ENCODE data around the gene RAB1A. TPM values are rescaled to one million over a fixed set of nuclear protein-coding genes. Genes with fewer than 3 reads are reported as not detected.

The RAB1A gene
- total RNA-seq, 4 donors from 2014 or later, result 78.5 to 153 (median 103) TPM

- no peaks in the 10 kb centered on the region for H3K4me1 ChIP-seq
- H3K4me3 ChIP-seq, result no peak overlapping the region
- H3K27me3 ChIP-seq, result no peaks in the 10 kb centered on the region
- no peaks in the 10 kb centered on the region for H3K36me3 ChIP-seq
- DNase-seq, result no peak
- no peaks in the 10 kb centered on the region for H3K9me3 ChIP-seq
- intact Hi-C loops (cut with DNase I; ENCODE audit: low total_unique reads), result no loop called here
- TF ChIP-seq POLR2A (IDR thresholded peaks at IDR 0.05), result no peak
- TF ChIP-seq, protein P1, sequence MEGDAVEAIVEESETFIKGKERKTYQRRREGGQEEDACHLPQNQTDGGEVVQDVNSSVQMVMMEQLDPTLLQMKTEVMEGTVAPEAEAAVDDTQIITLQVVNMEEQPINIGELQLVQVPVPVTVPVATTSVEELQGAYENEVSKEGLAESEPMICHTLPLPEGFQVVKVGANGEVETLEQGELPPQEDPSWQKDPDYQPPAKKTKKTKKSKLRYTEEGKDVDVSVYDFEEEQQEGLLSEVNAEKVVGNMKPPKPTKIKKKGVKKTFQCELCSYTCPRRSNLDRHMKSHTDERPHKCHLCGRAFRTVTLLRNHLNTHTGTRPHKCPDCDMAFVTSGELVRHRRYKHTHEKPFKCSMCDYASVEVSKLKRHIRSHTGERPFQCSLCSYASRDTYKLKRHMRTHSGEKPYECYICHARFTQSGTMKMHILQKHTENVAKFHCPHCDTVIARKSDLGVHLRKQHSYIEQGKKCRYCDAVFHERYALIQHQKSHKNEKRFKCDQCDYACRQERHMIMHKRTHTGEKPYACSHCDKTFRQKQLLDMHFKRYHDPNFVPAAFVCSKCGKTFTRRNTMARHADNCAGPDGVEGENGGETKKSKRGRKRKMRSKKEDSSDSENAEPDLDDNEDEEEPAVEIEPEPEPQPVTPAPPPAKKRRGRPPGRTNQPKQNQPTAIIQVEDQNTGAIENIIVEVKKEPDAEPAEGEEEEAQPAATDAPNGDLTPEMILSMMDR (IDR thresholded peaks at IDR 0.05), result no peak
- no peak overlapping the region for H3K27ac ChIP-seq
These were observed 31.2 kb downstream of the RAB1A start for GRCh38 chr2:65098741-65099140.

DNA sequence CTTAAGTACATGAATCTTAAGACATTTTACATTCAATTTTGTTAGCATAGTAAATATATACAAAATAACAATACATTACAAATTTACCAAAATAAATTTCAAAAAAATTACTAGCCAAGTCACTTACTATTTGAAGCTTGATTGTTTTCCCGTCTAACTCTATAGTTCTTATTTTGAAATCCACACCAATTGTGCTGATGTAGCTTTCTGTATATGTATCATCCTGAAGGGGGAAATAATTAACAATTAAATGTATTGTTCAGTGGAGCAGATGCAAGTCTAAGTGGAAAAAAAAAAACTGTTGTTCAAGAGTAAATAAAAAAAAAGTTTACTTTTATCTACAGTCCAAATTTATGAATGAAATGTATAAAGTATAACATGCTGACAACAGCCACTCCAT, 32.1 kb downstream of the RAB1A start:
- intact Hi-C loops (cut with DNase I; ENCODE audit: low total_unique reads), result no loop called here
- no peaks in the 10 kb centered on the region for H3K4me1 ChIP-seq
- TF ChIP-seq, protein P1 (IDR thresholded peaks at IDR 0.05), result no peak
- no peak for TF ChIP-seq POLR2A (IDR thresholded peaks at IDR 0.05)
- H3K27me3 ChIP-seq, result no peaks in the 10 kb centered on the region
- no peak overlapping the region for H3K4me3 ChIP-seq
- no peak overlapping the region for H3K27ac ChIP-seq
- H3K36me3 ChIP-seq, result no peaks in the 10 kb centered on the region
- DNase-seq, result no peak
- no peaks in the 10 kb centered on the region for H3K9me3 ChIP-seq

DNA sequence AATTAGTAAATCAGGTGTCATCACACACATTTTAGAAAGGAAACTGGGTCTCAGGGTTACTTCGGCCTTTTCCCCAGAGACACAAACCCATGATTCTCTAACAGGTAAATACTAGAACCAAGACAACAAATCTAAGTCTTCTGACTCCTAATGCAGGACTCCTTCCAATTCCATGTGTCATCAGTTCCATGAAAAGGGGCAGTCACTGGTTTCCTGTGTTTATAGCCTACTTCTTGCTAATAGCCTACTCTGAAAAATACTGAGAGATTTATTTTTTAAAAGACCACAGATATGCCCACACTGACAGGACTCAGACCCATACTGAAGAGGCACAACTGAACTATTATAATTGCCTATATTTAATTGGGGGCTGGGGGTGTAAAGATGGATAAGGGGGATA, 33.0 kb downstream of the RAB1A start:
- Histone ChIP-seq H3K4me3 (no peak overlapping the region), H3K27ac (no peak overlapping the region), H3K9me3 (no peaks in the 10 kb centered on the region), H3K4me1 (no peaks in the 10 kb centered on the region), H3K36me3 (no peaks in the 10 kb centered on the region), H3K27me3 (no peaks in the 10 kb centered on the region)
- TF ChIP-seq, protein P1 (IDR thresholded peaks at IDR 0.05), result no peak
- no peak for TF ChIP-seq POLR2A (IDR thresholded peaks at IDR 0.05)
- intact Hi-C loops (cut with DNase I; ENCODE audit: low total_unique reads), result no loop called here
- DNase-seq, result no peak

DNA sequence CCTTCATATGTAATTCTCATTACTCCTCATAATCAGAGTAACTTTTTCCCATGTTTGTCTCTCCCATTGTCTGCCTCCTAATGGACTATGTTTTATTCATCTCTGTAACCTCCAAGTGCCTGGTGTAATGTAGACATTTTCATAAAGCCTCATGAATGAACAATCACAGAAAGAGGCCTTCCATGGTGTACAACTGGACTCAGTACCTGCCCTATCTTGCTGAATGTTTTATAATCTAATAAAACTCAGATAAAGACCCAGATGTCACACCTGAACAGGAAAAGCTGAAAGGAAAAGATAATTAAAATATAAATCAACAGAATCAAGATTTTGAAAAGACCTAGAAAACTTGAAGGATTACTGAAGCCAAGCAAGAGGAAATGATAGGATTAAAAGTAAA, 36.7 kb downstream of the RAB1A start:
- intact Hi-C loops (cut with DNase I; ENCODE audit: low total_unique reads), result no loop called here

DNA sequence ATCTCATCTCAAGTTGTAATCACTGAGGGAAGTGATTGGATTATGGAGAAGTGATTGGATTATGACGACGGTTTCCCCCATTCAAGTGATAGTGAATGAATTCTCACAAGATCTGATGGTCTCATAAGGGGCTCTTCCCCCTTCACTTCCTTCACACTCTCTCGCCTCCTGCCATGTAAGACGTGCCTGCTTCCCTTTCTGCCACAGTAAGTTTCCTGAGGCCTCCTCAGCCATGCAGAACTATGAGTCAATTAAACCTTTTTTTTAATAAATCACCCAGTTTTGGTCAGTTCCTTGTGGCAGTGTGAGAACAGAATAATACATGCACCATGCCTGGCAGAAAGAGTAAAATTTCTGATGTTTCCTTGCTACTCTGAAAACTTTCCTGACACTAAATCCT, 37.1 kb downstream of the RAB1A start:
- Histone ChIP-seq H3K9me3 (no peaks in the 10 kb centered on the region), H3K4me3 (no peak overlapping the region), H3K27ac (no peak overlapping the region), H3K27me3 (no peaks in the 10 kb centered on the region), H3K36me3 (no peaks in the 10 kb centered on the region), H3K4me1 (no peaks in the 10 kb centered on the region)
- intact Hi-C loops (cut with DNase I; ENCODE audit: low total_unique reads), result no loop called here
- DNase-seq, result no peak
- TF ChIP-seq, protein P1 (IDR thresholded peaks at IDR 0.05), result no peak

More for the DNA sequence above, 36.7 kb downstream of the RAB1A start:
- no peaks in the 10 kb centered on the region for H3K36me3 ChIP-seq
- H3K4me1 ChIP-seq, result no peaks in the 10 kb centered on the region
- TF ChIP-seq, protein P1 (IDR thresholded peaks at IDR 0.05), result no peak
- TF ChIP-seq POLR2A (IDR thresholded peaks at IDR 0.05), result no peak
- no peak overlapping the region for H3K27ac ChIP-seq
- no peaks in the 10 kb centered on the region for H3K27me3 ChIP-seq
- DNase-seq, result no peak
- H3K9me3 ChIP-seq, result no peaks in the 10 kb centered on the region
- no peak overlapping the region for H3K4me3 ChIP-seq

Measured in uterus (tissue), 4 donors.